GM23338 (cell line): Measurements from ENCODE around the gene MOB2. TPM values are rescaled to one million over a fixed set of nuclear protein-coding genes. Genes with fewer than 3 reads are reported as not detected.

ENCODE experiments used
- ATAC-seq: fragments of 200-7000 bp; cut with Tn5 transposase; 3 replicates; pipeline ENCODE4 v1.9.1; 2020
- DNase-seq: peaks from one replicate; pipeline ENCODE4 v3.0.0-alpha.2; 2015; ENCODE audit warnings: low spot score
- H2AFZ ChIP-seq: fragments of 200-600 bp; sonication (generic); 2 replicates; pipeline ENCODE4 v1.8.0; 2016; ENCODE audit warnings: antibody characterized with exemption, mild to moderate bottlenecking, moderate library complexity
- H3F3A ChIP-seq: fragments of 200-600 bp; sonication (generic); replicated peaks from 2 replicates; pipeline ENCODE4 v1.8.0; 2017; ENCODE audit warnings: antibody characterized with exemption, mixed run types, low read depth
- H3K27ac ChIP-seq: fragments of 200-600 bp; sonication (generic); 2 replicates; pipeline ENCODE4 v1.6.1; 2016; ENCODE audit warnings: low read depth
- H3K27me3 ChIP-seq: fragments of 200-600 bp; sonication (generic); 2 replicates; pipeline ENCODE4 v1.8.0; 2016; ENCODE audit warnings: mild to moderate bottlenecking, mixed run types, moderate library complexity; ENCODE audit not compliant: insufficient read depth
- H3K36me3 ChIP-seq: fragments of 200-600 bp; sonication (generic); 2 replicates; pipeline ENCODE4 v1.8.0; 2016; ENCODE audit warnings: mild to moderate bottlenecking; ENCODE audit not compliant: insufficient read depth
- H3K4me1 ChIP-seq: fragments of 200-600 bp; sonication (generic); 2 replicates; pipeline ENCODE4 v1.8.0; 2016; ENCODE audit warnings: mild to moderate bottlenecking, moderate library complexity; ENCODE audit not compliant: insufficient read depth
- H3K4me2 ChIP-seq: fragments of 200-600 bp; sonication (generic); 2 replicates; pipeline ENCODE4 v1.7.1; 2017; ENCODE audit warnings: mixed run types
- H3K4me3 ChIP-seq: fragments of 200-600 bp; sonication (generic); 2 replicates; pipeline ENCODE4 v1.6.1; 2016; ENCODE audit warnings: mixed run types
- H3K79me2 ChIP-seq: fragments of 200-600 bp; sonication (generic); replicated peaks from 2 replicates; pipeline ENCODE4 v1.8.0; 2017; ENCODE audit warnings: mild to moderate bottlenecking; ENCODE audit not compliant: insufficient read depth
- H3K9me2 ChIP-seq: fragments of 200-600 bp; sonication (generic); 2 replicates; pipeline ENCODE4 v1.8.0; 2017; ENCODE audit not compliant: insufficient read depth
- H4K20me1 ChIP-seq: fragments of 200-600 bp; sonication (generic); replicated peaks from 2 replicates; pipeline ENCODE4 v1.8.0; 2017; ENCODE audit warnings: mild to moderate bottlenecking; ENCODE audit not compliant: insufficient read depth
- H3K27ac Mint-ChIP-seq: 2 replicates; pipeline ENCODE4 v1.8.0; 2020; ENCODE audit warnings: inconsistent platforms, mild to moderate bottlenecking, moderate library complexity, mixed read lengths
- H3K27me3 Mint-ChIP-seq: 3 replicates; pipeline ENCODE4 v1.8.0; 2022; ENCODE audit warnings: low read depth, mild to moderate bottlenecking, moderate library complexity, mixed read lengths, inconsistent platforms; ENCODE audit not compliant: insufficient read depth, poor library complexity
- H3K36me3 Mint-ChIP-seq: 3 replicates; pipeline ENCODE4 v1.8.0; 2021; ENCODE audit warnings: low read depth, mild to moderate bottlenecking, inconsistent platforms, moderate library complexity, mixed read lengths
- H3K4me1 Mint-ChIP-seq: 3 replicates; pipeline ENCODE4 v1.8.0; 2020; ENCODE audit warnings: mild to moderate bottlenecking, inconsistent platforms, mixed read lengths
- H3K4me3 Mint-ChIP-seq: 3 replicates; pipeline ENCODE4 v1.8.0; 2021; ENCODE audit warnings: moderate library complexity, mild to moderate bottlenecking, inconsistent platforms, mixed read lengths
- H3K9me3 Mint-ChIP-seq: 3 replicates; pipeline ENCODE4 v1.8.0; 2020; ENCODE audit warnings: moderate library complexity, mild to moderate bottlenecking, inconsistent platforms, mixed read lengths
- EZH2 ChIP-seq: fragments of 200-600 bp; sonication (generic); IDR thresholded peaks from one replicate; pipeline ENCODE4 v1.8.0; 2017; ENCODE audit warnings: antibody characterized with exemption, mild to moderate bottlenecking, low read depth; ENCODE audit not compliant: unreplicated experiment
- NANOG ChIP-seq: IDR thresholded peaks from 2 replicates; pipeline ENCODE4 v1.6.1; 2016; ENCODE audit warnings: antibody characterized with exemption, borderline replicate concordance
- POLR2AphosphoS5 ChIP-seq: IDR thresholded peaks from 2 replicates; pipeline ENCODE4 v1.6.1; 2016; ENCODE audit warnings: antibody characterized with exemption, low read depth
- STAT1 ChIP-seq: IDR thresholded peaks from one replicate; pipeline ENCODE4 v1.6.1; 2016; ENCODE audit warnings: antibody characterized with exemption; ENCODE audit not compliant: unreplicated experiment
- polyA plus RNA-seq: library from polyadenylated mRNA; unstranded; fragments of >200 nt; fragmentation: Nextera tagmentation; extraction: Ambion mirVana; gene quantifications from 2 replicates; pipeline ENCODE4 v1.2.1, GENCODE V29; 2016
- total RNA-seq: library from RNA; depleted of rRNA; stranded (reverse); fragments of >200 nt; shearing (Covaris generic); gene quantifications from 2 replicates; pipeline ENCODE4 v1.2.3, GENCODE V29; 2014
- TF ChIP-seq, protein P1 (sequence below), 2 experiments: fragments of 200-600 bp in 1 of 2; sonication (generic) in 1 of 2; conservative IDR thresholded peaks; 2 replicates each; pipeline versions ENCODE4 v1.5.1 to v1.6.1; 2016 to 2017; ENCODE audit warnings: antibody characterized with exemption in 2 of 2, low read depth in 2 of 2, mild to moderate bottlenecking in 2 of 2, moderate library complexity in 1 of 2
- TF ChIP-seq, protein P2 (sequence below): fragments of 250-450 bp; sonication (Bioruptor Pico); IDR thresholded peaks from 2 replicates; pipeline ENCODE4 v1.5.0; 2020; ENCODE audit warnings: mild to moderate bottlenecking, moderate library complexity

MOB2 gene
- total and polyA plus RNA-seq, 2 experiments from 2014 or later, result 10.1 to 19.7 TPM

DNA sequence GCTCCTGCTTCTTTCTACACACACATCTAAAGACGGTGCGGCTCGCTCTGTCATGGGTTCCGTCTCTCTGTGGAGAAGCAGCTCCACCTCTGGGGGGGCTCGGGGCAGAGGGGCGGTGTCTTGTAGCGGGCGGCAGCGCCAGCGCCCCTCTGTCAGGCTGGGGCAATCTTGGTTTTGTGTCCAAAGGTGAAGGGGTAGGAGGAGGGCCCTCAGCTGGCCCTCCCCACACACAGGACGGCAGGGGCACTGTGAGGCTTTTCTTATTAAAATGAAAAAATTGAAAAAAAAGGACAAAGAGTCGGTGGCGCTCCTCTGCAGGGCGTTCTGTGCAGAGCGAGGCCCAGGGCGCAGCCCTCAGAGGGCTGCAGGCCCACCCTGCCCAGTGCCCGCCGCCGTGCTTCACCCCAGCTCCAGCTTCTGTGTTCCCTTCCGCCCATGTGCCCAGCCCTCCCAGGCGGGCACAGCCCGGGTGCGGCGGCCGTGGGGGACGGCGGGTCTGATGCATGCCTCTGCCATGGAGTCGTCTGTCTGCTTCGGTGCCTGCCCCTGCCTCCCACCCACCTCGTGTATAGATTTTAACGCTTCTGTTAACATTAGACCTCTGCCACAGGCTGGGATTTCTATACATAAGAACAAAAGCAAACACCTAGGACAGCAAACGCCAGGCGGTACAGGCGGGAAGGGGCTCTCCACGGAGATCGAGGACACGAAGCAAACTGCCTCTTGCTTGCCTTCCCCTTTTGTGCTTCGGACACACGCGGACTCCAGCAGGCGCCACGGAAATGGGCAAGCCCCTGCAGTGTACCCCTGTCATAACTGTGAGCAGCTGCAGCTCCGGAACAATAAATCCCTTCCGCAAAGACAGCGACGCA is 24.5 kb downstream of the MOB2 start (continued):
- TF ChIP-seq, protein P1, sequence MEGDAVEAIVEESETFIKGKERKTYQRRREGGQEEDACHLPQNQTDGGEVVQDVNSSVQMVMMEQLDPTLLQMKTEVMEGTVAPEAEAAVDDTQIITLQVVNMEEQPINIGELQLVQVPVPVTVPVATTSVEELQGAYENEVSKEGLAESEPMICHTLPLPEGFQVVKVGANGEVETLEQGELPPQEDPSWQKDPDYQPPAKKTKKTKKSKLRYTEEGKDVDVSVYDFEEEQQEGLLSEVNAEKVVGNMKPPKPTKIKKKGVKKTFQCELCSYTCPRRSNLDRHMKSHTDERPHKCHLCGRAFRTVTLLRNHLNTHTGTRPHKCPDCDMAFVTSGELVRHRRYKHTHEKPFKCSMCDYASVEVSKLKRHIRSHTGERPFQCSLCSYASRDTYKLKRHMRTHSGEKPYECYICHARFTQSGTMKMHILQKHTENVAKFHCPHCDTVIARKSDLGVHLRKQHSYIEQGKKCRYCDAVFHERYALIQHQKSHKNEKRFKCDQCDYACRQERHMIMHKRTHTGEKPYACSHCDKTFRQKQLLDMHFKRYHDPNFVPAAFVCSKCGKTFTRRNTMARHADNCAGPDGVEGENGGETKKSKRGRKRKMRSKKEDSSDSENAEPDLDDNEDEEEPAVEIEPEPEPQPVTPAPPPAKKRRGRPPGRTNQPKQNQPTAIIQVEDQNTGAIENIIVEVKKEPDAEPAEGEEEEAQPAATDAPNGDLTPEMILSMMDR (conservative IDR thresholded peaks at IDR 0.05; ENCODE audit: low read depth in 2 of 2), result no peak

DNA sequence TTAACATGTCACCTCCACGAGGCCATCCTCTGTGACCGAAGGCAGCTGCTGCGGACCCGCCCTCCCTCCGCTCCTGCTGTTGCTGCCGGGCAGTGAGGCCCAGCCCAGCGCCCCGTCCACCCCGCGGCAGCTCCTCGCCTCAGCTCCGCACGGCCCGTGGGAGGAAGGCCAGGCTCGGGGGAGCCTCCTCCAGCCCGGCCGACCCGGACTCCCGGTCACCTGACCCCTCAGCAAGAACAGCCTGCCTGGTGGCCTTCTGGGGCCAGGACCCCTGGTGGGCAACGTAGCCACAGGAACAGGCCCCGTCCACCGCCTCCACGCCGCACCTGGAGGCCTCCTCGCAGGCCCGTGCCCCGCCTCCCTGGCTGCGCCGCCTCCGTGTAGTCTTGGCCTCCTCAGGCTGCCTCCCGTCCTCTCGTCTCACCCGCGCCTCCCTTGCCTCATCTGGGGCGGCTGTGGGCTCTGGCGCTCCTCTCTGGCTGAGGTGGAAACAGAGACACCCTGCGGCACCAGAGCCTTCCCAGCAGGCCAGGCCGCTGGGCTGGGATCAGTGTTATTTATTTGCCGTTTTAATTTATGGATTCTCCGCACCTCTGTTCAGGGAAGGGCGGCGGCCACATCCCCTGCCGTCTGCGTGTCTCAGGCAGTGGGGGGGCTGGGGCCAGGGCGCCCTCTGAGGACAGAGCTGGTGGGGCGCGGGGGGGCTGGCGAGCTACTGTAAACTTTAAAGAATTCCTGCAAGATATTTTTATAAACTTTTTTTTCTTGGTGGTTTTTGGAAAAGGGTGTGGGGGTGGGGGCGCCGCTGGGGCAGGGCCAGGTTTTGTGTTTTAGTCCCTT is 25.4 kb downstream of the MOB2 start:
- H3K4me2 ChIP-seq, result no peak overlapping the region
- no peaks in the 10 kb centered on the region for H4K20me1 ChIP-seq
- no peaks in the 10 kb centered on the region for H3K27me3 Mint-ChIP-seq
- peaks cover 6% of the 10 kb centered on the region; the same call in 2 of the 3 replicates for H3K4me1 Mint-ChIP-seq
- TF ChIP-seq STAT1 (no peak), EZH2 (no peak), POLR2AphosphoS5 (peak; percentile 19; the same call in 1 of the 2 replicates), NANOG (no peak)
- TF ChIP-seq, protein P1 (conservative IDR thresholded peaks at IDR 0.05; ENCODE audit: low read depth in 2 of 2), result no peak
- H3F3A ChIP-seq, result no peaks in the 10 kb centered on the region
- H2AFZ ChIP-seq, result no peak overlapping the region
- H3K4me3 ChIP-seq, result no peak overlapping the region
- no peaks in the 10 kb centered on the region for H3K36me3 ChIP-seq
- H3K27ac ChIP-seq, result no peak overlapping the region
- no peaks in the 10 kb centered on the region for H3K27me3 ChIP-seq
- H3K27ac Mint-ChIP-seq, result no peak overlapping the region
- no peak for ATAC-seq
- no peak for DNase-seq
- H3K4me3 Mint-ChIP-seq, result no peak overlapping the region
- H3K36me3 Mint-ChIP-seq, result no peaks in the 10 kb centered on the region
- H3K9me3 Mint-ChIP-seq, result no peaks in the 10 kb centered on the region
- no peaks in the 10 kb centered on the region for H3K9me2 ChIP-seq
- H3K4me1 ChIP-seq, result 0 out of 2 replicates have a peak, but pooled peaks cover 2% of the 10 kb centered on the region
- H3K79me2 ChIP-seq, result no peaks in the 10 kb centered on the region

DNA sequence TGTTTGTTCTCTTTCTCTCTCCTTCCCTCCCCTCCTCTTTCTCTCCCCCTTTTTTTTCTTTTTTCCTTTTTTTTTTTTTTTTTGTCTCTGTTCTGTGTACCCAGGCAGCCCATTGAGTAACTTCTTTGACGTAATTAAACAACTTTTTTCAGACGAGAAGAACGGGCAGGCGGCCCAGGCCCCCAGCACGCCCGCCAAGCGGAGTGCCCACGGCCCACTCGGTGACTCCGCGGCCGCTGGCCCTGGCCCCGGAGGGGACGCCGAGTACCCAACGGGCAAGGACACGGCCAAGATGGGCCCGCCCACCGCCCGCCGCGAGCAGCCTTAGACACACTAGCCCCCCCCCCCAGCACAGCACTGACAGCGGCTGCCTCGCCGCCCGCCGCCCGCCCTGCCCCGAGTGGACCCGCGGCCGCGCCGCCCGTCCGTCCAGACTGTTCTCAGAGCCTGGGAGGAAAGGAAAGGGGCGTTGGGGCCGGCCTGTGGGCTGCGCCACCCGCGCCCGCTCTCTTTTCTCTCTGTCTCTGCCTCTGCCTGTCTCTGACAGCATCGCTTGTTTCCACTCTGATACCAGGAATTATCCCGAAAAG is 26.1 kb downstream of the MOB2 start:
- no peaks in the 10 kb centered on the region for H3K36me3 Mint-ChIP-seq
- DNase-seq (no peak), ATAC-seq (no peak)
- no peaks in the 10 kb centered on the region for H3K9me3 Mint-ChIP-seq
- H3K27ac ChIP-seq, result no peak overlapping the region
- H3K4me2 ChIP-seq, result no peak overlapping the region
- no peaks in the 10 kb centered on the region for H4K20me1 ChIP-seq
- no peaks in the 10 kb centered on the region for H3F3A ChIP-seq
- no peaks in the 10 kb centered on the region for H3K36me3 ChIP-seq
- H2AFZ ChIP-seq, result no peak overlapping the region
- H3K27me3 ChIP-seq, result no peaks in the 10 kb centered on the region
- H3K4me3 Mint-ChIP-seq, result no peak overlapping the region
- peaks cover 6% of the 10 kb centered on the region; the same call in 2 of the 3 replicates for H3K4me1 Mint-ChIP-seq
- H3K4me1 ChIP-seq, result 0 out of 2 replicates have a peak, but pooled peaks cover 2% of the 10 kb centered on the region
- no peaks in the 10 kb centered on the region for H3K9me2 ChIP-seq
- no peaks in the 10 kb centered on the region for H3K79me2 ChIP-seq
- no peak overlapping the region for H3K27ac Mint-ChIP-seq
- no peak overlapping the region for H3K4me3 ChIP-seq
- no peaks in the 10 kb centered on the region for H3K27me3 Mint-ChIP-seq
- TF ChIP-seq, protein P2, sequence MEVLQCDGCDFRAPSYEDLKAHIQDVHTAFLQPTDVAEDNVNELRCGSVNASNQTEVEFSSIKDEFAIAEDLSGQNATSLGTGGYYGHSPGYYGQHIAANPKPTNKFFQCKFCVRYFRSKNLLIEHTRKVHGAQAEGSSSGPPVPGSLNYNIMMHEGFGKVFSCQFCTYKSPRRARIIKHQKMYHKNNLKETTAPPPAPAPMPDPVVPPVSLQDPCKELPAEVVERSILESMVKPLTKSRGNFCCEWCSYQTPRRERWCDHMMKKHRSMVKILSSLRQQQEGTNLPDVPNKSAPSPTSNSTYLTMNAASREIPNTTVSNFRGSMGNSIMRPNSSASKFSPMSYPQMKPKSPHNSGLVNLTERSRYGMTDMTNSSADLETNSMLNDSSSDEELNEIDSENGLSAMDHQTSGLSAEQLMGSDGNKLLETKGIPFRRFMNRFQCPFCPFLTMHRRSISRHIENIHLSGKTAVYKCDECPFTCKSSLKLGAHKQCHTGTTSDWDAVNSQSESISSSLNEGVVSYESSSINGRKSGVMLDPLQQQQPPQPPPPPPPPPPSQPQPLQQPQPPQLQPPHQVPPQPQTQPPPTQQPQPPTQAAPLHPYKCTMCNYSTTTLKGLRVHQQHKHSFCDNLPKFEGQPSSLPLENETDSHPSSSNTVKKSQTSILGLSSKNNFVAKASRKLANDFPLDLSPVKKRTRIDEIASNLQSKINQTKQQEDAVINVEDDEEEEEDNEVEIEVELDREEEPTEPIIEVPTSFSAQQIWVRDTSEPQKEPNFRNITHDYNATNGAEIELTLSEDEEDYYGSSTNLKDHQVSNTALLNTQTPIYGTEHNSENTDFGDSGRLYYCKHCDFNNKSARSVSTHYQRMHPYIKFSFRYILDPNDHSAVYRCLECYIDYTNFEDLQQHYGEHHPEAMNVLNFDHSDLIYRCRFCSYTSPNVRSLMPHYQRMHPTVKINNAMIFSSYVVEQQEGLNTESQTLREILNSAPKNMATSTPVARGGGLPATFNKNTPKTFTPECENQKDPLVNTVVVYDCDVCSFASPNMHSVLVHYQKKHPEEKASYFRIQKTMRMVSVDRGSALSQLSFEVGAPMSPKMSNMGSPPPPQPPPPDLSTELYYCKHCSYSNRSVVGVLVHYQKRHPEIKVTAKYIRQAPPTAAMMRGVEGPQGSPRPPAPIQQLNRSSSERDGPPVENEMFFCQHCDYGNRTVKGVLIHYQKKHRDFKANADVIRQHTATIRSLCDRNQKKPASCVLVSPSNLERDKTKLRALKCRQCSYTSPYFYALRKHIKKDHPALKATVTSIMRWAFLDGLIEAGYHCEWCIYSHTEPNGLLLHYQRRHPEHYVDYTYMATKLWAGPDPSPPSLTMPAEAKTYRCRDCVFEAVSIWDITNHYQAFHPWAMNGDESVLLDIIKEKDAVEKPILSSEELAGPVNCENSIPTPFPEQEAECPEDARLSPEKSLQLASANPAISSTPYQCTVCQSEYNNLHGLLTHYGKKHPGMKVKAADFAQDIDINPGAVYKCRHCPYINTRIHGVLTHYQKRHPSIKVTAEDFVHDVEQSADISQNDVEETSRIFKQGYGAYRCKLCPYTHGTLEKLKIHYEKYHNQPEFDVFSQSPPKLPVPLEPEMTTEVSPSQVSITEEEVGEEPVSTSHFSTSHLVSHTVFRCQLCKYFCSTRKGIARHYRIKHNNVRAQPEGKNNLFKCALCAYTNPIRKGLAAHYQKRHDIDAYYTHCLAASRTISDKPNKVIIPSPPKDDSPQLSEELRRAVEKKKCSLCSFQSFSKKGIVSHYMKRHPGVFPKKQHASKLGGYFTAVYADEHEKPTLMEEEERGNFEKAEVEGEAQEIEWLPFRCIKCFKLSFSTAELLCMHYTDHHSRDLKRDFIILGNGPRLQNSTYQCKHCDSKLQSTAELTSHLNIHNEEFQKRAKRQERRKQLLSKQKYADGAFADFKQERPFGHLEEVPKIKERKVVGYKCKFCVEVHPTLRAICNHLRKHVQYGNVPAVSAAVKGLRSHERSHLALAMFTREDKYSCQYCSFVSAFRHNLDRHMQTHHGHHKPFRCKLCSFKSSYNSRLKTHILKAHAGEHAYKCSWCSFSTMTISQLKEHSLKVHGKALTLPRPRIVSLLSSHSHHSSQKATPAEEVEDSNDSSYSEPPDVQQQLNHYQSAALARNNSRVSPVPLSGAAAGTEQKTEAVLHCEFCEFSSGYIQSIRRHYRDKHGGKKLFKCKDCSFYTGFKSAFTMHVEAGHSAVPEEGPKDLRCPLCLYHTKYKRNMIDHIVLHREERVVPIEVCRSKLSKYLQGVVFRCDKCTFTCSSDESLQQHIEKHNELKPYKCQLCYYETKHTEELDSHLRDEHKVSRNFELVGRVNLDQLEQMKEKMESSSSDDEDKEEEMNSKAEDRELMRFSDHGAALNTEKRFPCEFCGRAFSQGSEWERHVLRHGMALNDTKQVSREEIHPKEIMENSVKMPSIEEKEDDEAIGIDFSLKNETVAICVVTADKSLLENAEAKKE (CRISPR knock-in tag), result no peak
